HG03354 (cell line): ENCODE results near the gene TGIF1.

Experiments
- ATAC-seq: cut with Tn5 transposase; IDR thresholded peaks from one replicate; pipeline ENCODE4 v1.9.1; 2021; ENCODE audit warnings: mild to moderate bottlenecking; ENCODE audit not compliant: unreplicated experiment, poor library complexity, severe bottlenecking

TGIF1 gene

GRCh38 chr18:3479978-3480509 is 30.1 kb downstream of the TGIF1 start:
- ATAC-seq: no peak

DNA sequence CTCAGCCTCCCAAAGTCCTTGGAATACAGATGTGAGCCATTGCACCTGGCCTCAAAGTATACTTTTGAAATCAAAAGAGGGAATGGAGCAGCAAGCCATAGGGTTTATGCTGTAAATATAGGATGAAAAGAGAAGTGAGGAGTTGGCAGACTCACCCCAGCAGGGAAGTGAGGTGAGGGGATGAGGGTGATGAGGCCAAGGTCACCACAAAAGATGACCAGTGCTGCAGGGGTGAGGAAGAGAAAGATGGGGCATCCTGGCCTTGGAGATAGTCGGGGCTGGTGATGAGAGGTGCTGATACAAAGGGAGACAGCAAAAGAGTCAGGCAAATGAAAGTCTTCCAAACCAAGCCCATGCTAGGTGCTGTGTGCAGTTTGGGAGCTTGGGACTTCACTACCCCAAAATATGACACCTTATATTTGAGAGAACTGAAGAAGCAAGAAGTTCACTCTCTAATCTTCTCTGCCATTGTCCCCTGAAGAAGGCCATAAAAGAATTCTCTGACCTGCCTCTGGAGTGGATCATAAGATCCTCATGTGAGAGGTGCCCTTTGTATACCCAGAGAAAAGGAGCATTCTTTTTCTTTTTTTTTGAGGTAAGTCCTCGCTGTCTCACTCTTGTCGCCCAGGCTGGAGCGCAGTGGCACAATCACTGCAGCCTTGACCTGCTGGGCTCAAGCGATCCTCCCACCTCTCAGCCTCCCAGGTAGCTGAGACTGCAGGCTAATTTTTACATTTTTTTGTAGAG is 31.0 kb downstream of the TGIF1 start:
- ATAC-seq: no peak

GRCh38 chr18:3481696-3482210 is 31.8 kb downstream of the TGIF1 start:
- ATAC-seq: peak; percentile 79

DNA sequence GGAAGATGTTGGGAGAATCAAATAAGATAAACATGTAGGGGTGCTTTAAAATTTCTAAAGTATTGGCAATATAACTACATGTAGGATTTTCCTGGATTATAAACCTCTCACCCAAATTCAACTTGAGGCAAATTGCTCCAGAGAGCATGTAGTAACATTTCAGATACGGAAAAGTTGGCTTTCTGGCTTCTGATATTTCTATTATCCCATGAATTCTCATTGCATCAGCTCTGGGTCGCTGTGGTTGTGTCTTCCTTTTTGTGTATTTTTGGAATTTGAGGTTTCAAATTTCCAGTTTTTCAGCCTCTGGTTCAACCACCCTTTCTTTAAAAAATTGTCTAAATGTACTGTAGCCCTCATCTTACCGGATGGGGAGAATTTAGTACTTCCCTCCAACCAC is 32.3 kb downstream of the TGIF1 start:
- ATAC-seq: no peak

DNA sequence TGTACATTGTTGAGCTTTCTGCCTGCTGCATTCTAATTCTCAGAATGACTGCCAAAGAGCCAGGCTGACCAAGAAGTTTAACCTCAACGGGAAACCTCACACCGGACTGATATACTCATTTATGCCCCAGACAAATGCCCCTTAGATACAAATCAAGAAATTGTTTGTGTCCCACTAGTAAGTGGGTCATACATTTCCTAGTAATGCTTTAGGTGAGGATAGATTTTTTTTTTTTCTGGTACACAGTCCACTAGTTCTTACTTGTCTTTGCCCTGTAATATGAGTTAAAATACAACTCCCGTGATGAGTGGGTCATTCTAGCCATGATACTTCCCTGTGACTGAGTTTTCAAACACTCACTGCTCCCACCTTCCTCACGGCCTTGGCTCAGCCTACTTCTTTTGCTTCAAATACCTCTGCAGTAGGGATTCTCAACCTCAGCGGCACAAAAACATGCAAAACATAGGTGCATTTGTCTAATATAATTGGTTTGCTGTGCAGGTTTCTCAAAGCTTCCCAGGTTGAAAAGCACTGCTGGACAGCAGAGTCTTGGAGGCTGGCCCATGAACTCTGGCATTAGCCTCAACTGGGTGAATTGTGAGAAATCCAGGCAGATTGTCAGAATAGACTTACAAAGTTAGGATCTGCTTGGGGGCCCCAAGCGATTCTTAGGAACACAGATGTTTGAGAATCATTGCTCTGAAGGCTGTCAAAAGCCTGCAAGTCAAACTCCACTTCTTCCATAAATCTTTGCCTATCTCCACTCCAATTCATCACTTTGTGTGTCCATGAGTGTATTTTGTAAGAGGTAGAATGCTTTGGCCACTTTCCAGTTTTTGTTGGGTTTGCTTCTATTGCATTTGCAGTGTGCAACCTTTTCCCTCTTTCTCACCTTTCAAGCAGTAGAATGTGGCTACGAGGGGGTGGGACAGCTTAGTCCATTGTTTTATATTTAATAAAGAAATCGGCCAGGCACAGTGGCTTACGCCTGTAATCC is 35.5 kb downstream of the TGIF1 start:
- no peak for ATAC-seq

- no peak for ATAC-seq
Observed at GRCh38 chr18:3486512-3486911, 36.5 kb downstream of the TGIF1 start.

DNA sequence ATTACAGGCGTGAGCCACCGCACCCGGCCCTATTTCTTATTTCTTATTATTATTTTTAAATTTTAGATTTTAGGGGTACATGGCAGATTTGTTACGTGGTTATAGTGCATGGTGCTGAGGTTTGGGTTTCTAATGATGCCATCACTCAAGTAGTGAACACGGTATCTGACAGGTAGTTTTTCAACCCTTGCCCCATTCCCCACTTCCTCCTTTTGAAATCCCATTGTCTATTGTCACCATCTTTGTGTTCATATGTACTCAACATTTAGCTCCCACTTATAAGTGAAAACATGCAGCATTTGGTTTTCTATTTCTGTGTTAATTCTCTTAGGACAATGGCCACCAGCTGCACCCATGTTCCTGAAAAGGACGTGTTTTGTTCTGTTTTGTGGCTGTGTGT is 39.5 kb downstream of the TGIF1 start:
- no peak for ATAC-seq

- no peak for ATAC-seq
Observed at GRCh38 chr18:3491981-3492555, 42.1 kb downstream of the TGIF1 start.

DNA sequence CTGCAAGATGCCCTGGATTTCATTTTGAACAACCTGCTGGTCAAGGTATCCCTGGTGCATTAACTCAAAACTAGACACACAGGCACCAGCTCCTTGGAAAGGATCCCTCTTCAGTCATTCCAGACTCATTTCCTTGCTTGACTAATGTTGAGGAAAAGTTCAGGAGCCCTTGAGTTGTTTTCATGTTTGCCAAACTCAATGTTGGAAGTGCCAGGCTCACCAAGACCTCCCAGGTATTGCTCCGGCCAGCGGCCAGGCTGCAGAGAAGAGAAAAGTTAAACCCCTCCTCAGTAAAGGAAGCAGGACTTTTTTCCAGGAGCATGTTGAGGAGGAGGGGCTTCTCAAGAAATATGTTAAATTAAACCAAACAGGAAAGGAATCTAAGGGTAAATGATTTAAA is 42.7 kb downstream of the TGIF1 start:
- no peak for ATAC-seq

GRCh38 chr18:3493501-3494244 is 43.7 kb downstream of the TGIF1 start:
- ATAC-seq: no peak

- ATAC-seq: no peak
Observed at GRCh38 chr18:3494245-3494526, 44.2 kb downstream of the TGIF1 start.

- no peak for ATAC-seq
Observed at GRCh38 chr18:3494569-3494968, 44.6 kb downstream of the TGIF1 start.

- no peak for ATAC-seq
Observed at GRCh38 chr18:3495691-3496430, 45.9 kb downstream of the TGIF1 start.

- no peak for ATAC-seq
Observed at GRCh38 chr18:3498698-3499471, 48.9 kb downstream of the TGIF1 start.

GRCh38 chr18:3499501-3499900 is 49.5 kb downstream of the TGIF1 start:
- no peak for ATAC-seq

- no peak for ATAC-seq
Observed at GRCh38 chr18:3500016-3500415, 50.0 kb downstream of the TGIF1 start.

GRCh38 chr18:3502650-3503049 is 52.7 kb downstream of the TGIF1 start:
- ATAC-seq: no peak

- ATAC-seq: no peak
Observed at GRCh38 chr18:3504637-3505036, 54.7 kb downstream of the TGIF1 start.
